GM12873 (cell line): ENCODE data around the gene FGF10.

ENCODE experiments used
- CTCF ChIP-seq: IDR thresholded peaks from 2 replicates; pipeline ENCODE4 v1.5.1; 2012; ENCODE audit warnings: low read depth, mild to moderate bottlenecking, moderate library complexity, low read length, control low read depth; ENCODE audit not compliant: insufficient read depth; ENCODE audit errors: missing control alignments

FGF10 gene

GRCh38 chr5:44331471-44332050 lies 57.7 kb downstream of the FGF10 start:
- no peak for TF ChIP-seq CTCF

- TF ChIP-seq CTCF: no peak
Observed at GRCh38 chr5:44329716-44330115, 59.5 kb downstream of the FGF10 start.

GRCh38 chr5:44321144-44321725 lies 68.0 kb downstream of the FGF10 start:
- TF ChIP-seq CTCF: no peak

- no peak for TF ChIP-seq CTCF
Observed at GRCh38 chr5:44320188-44320587, 69.0 kb downstream of the FGF10 start.

GRCh38 chr5:44318883-44319282 lies 70.3 kb downstream of the FGF10 start:
- TF ChIP-seq CTCF: no peak

- no peak for TF ChIP-seq CTCF
Observed at GRCh38 chr5:44312374-44312773, 76.8 kb downstream of the FGF10 start.

- TF ChIP-seq CTCF: no peak
Observed at GRCh38 chr5:44300551-44300950, 88.7 kb downstream of the FGF10 start.
